Stimulated activated CD8-positive, alpha-beta memory T cell treated with anti-CD3 and anti-CD28 coated beads, Interleukin-15, amount 100 ng/mL, for 4 hours (primary cell): Measurements from ENCODE around the gene HSPA4L.

Experiments
- DNase-seq, 2 donors: peaks; one replicate each; pipeline ENCODE4 v3.0.0-alpha.2; 2020; ENCODE audit warnings: low read depth in 2 of 2

HSPA4L gene

GRCh38 chr4:127782275-127783025 lies at the start of gene HSPA4L:
Gene HSPA4L, plus strand, starts transcription at chr4:127782322. Its CDS starts 229 bp downstream, at chr4:127782551.
- DNase-seq = no peak

DNA sequence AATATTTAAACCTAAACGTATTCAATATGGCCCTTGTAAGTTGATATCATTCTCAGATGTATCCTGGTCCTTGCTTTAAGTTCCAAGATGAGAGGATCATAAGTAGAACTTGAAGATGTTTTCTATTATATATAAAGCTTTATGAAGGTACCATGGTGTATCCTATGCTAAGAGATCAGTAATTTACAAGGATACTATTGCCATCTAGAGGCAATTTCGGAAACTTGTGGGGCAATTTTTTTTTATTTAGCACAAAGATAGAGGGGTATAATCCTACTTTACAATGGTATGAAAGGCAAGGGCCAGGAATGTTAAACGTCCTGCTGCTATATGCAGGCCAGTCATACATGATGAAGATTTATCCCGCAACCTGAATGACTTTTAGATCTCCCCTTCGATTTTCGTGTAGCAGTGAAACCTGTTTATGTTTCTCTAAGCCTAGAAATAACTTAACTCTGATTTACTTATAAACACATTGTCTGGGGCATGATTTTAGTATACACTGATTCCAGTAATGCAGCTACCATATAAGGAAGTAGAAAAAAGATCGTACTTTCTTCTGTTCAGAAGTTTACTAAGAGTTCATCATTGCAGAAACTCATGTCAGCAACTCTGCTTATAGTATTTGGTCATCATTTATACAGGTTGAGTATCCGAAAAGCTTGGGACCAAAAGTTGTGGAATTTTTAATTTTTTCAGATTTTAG lies 49.3 kb upstream of the HSPA4L start:
- no peak for DNase-seq

DNA sequence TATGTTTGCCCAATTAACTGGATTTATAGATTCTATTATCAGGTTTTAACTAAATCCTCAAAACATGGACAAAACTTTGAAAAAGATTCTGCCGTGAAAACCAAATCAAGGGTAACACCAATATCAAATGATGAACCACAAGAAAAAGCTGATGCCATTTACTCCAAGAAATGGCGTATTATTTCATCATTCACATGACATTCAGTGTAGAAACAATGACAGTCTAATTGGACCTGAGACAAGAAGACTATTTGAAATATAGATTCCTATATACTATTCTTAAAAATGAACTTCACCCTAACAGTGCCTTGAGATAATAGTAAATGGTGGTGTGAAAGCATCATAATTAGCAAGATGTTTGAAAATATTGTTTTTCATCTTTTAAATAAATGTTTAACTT lies 47.1 kb upstream of the HSPA4L start:
- DNase-seq = no peak

- DNase-seq = no peak
Measured at GRCh38 chr4:127737295-127737694, 44.8 kb upstream of the HSPA4L start.

DNA sequence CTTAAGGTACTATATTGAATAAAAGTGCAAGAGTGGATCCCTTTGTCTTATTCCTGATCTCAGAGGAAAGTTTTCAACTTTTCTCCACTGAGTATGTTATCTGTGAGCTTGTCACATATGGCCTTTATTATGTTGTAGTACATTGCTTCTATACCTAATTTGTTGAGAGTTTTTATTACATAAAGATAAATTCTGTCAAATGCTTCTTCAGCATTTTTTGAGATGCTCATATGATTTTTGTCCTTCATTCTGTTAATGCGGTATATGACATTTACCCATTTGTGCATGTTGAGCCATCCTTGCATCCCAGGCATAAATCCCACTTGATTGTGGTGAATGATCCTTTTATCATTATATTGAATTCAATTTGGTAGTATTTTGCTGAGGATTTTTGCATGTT lies 40.9 kb upstream of the HSPA4L start:
- no peak for DNase-seq

- DNase-seq = no peak
Measured at GRCh38 chr4:127747883-127748282, 34.2 kb upstream of the HSPA4L start.

DNA sequence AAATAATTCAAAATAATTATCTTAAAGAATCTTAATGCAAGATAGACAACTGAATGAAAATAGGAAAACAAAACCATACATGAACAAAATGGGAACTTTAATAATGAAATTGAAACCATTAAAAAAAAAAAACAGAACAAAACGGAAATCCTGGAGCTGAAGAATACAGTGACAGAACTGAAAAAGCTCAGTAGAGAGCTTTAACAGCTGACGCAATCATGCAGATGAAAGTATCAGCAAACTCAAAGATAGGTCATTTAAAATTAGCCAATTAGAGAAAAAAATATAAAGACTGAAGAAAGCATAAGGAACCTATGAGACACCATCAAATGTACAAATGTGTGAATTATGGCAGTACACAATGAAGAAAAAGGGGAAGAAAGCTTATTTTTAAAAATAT lies 33.2 kb upstream of the HSPA4L start:
- DNase-seq = no peak

- DNase-seq = no peak
Measured at GRCh38 chr4:127756906-127757305, 25.2 kb upstream of the HSPA4L start.

- no peak for DNase-seq
Measured at GRCh38 chr4:127759228-127759820, 22.8 kb upstream of the HSPA4L start.

DNA sequence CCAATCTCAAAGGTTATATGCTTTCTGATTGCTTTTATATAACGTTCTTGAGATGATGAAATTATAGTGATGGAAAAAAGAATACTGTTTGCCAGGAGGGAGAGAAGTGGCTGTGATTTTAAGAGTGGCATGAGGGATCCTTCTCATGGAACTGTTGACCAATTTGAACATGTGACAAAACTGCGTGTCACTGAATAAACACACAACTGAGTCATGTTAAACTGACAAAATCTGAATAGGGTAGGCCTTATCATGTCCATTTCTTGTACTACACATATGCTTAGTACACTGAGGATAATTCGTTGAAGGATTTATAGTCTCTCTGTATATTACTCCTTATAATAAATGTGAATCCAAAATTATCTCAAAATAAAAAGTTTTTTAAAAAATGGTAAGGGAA lies 22.2 kb upstream of the HSPA4L start:
- no peak for DNase-seq

- no peak for DNase-seq
Measured at GRCh38 chr4:127771535-127772275, 10.4 kb upstream of the HSPA4L start.

GRCh38 chr4:127772769-127773671 lies 9.1 kb upstream of the HSPA4L start:
- DNase-seq = no peak

DNA sequence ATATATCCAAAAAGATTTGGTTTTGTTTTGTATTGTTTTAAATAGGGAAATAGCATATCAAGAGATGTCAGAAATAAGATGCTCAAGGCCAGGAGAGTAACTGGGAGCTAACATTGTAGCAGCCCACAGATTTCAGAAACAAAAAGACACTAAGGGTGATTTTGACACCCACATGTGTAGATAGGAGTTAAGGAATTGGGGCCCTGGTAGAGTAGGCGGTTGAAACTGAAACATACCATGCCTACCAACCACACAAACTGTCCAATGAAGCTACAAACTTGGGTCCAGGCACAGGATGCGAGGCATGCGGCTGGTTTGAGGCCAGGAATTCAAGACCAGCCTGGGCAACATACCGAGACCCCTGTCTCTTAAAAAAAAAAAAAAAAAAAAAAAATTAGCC lies 6.3 kb upstream of the HSPA4L start:
- no peak for DNase-seq

DNA sequence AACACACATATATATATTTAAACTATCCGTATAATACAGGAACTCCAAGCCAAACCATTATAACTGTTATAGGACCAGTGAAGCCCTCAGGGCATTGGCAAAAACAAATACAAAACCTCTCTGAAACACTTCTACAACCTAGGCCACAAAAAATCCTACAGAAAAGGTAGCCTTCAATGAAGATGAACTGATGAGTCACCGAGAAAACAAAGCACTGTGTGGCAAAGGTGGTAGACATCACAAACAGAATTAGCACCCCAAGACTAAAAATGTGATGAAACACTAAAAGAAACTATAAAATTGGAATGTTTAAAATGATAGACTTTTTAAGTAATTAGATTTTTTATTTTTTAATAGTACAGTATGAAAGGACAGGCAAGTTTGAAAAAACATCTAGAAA lies 5.5 kb upstream of the HSPA4L start:
- DNase-seq = no peak

GRCh38 chr4:127777487-127777886 lies 4.6 kb upstream of the HSPA4L start:
- no peak for DNase-seq

DNA sequence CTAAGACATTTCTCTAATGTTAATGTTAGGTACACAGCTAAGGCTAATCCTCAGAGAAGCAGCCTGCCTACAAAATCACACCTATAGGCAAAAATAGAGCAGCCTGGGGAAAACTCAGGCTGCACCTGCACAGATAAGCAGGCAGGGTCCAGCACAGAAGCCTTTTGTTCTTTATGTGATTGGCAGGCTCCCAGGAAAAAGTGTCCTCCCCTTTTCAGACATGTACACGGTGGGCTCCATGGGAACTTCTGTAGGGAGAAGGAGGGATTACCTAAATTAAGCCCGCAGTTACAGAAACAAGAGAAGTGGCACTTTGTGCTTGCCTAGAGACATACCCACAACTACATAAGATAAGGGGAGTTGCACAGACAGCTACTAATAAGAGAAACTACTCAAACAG lies 4.0 kb upstream of the HSPA4L start:
- no peak for DNase-seq

GRCh38 chr4:127780598-127780997 lies 1.5 kb upstream of the HSPA4L start:
- no peak for DNase-seq

DNA sequence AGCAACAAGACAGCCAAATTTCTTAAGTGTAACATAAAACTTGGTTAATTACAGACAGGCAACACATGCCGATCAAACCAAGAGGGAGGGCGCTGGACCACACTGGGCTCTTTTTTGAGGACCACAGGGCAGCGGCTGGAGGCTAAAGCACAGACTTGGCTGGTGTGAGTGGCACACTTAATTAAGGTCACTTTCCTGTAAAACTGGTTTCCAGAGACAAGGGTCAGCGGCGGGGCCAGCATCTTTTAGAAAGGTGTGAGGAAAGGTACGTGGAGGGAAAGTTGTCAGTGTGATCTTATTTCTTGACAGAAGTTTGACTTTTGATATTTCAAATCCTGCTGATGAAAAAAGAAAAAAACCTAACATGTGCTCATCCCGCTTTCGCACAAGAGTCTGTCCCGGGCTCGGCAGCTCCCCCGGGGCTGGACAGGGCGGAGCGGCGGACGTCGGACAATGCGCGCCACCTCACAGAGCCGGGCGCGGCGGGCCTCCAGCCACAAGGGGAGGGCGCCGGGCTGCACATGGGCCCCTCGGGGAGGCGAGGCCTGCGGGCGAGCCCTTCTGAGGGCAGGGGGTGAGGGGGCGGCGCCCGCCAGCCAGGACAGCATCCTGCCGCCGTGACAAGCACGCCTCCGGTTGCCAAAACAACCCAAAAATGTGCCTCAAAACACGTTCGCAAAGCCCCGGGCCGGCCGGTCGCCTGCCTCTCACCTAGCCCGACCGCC lies 660 bp upstream of the HSPA4L start:
- no peak for DNase-seq

GRCh38 chr4:127782025-127782274 lies 172 bp upstream of the HSPA4L start:
- no peak for DNase-seq

DNA sequence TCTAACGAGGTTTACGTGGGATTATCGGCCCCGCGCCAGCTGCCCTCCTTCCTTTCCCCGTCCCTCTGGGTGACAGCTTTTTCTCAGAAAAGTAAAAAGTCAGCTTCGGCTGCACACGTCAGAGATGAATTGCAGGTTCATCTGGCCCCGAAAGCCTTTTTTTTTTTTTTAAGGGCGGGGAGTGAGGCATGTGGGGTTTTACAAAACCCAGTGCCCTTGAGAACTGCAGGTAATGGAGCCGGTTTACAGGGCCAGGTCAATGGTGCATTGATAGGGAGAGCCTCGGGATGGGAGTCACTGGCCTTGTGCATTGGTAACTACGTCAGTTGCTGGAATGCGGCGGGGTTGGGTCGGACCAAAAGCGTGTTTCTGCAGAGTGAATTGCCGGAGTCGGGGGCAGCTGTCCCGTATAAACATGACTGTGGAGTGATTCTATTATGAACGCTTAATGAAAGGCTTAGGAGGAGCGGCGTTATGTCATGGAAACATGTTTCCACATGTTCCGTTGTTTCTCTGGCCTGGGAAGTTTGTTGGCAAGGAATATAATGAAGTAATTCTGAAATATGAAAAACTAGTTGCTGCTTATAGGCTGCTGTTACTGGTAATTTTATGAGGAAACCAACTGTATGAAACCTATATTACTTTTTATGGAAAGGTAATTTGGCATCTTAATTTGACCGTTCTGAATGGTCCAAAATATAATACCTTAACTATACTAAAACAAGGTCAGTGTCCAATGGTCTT lies 1.1 kb downstream of the HSPA4L start:
- DNase-seq = no peak
